ENCODE measurements around the gene OR2S2. TPM values are rescaled to one million over a fixed set of nuclear protein-coding genes. Genes with fewer than 3 reads are reported as not detected.

OR2S2 gene
- total RNA-seq, 1 experiment from 2014 or later: not detected

DNA sequence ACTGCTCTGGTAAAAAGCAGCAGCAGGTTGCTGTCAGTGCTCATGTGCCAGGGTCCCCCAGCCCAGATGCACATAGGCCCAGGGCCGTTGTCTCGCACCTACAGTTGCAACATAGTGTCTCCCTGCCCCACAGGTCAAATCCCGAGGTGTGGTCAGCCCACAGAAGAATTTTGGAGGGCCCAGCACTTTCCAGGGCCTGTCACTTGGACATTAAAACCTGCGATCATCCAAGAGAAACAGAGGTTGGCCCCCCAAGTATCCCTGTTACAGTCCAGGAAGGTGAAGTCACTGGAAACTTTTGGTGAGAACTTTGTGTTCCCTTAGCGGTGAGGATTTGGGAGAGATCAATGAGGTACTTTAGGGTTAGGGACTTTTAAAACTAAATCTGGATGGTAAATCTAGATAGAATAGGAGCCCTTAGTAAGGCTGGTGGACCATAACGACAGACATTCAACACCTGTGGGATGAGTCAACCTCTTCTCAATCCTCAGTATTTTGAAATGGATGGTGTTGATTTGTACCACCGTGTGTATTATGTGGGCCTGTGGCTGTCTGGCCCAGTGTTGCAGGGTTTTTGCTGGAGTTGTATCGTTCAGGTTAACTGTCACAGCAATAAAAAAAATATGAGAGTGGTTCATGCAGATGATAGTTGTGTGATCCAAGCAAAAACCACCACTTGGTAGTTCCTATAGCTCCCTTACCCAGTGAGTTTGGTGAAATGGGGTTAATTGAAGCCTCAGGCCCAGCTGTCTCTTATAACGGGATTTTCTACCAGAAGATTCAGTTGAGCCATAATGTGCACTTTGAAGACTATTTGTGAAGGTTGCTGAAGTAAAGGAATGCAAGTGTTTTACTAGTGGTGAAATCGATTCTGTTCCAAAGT lies 19.2 kb downstream of the OR2S2 start:
- intact Hi-C loops (cut with micrococcal nuclease; ENCODE audit: unreplicated experiment): no loop called here
- BruUV-seq (replicated peaks): no TSS peak
- Histone ChIP-seq H3K27ac (ENCODE audit: low read depth, low read length, poor library complexity, severe bottlenecking) (no peak overlapping the region), H3K9me3 (ENCODE audit: low read depth, low read length, poor library complexity, severe bottlenecking) (no peaks in the 10 kb centered on the region), H3K4me1 (ENCODE audit: insufficient read depth, low read length, poor library complexity, severe bottlenecking) (no peaks in the 10 kb centered on the region), H3K36me3 (ENCODE audit: insufficient read depth, low read length, poor library complexity, severe bottlenecking) (no peaks in the 10 kb centered on the region), H3K27me3 (replicated peaks; ENCODE audit: insufficient read depth, low read depth, low read length, poor library complexity) (no peaks in the 10 kb centered on the region), H3K4me3 (ENCODE audit: low read depth, low read length, poor library complexity, severe bottlenecking) (no peak overlapping the region)
- ChIA-PET CTCF (no interaction called here), POLR2A (ENCODE audit: low non-redundant PET) (no interaction called here)
- TF ChIP-seq EZH2 (IDR thresholded peaks at IDR 0.05; ENCODE audit: borderline replicate concordance, low read depth, low read length, poor library complexity, severe bottlenecking): no peak
- TF ChIP-seq, protein P1, sequence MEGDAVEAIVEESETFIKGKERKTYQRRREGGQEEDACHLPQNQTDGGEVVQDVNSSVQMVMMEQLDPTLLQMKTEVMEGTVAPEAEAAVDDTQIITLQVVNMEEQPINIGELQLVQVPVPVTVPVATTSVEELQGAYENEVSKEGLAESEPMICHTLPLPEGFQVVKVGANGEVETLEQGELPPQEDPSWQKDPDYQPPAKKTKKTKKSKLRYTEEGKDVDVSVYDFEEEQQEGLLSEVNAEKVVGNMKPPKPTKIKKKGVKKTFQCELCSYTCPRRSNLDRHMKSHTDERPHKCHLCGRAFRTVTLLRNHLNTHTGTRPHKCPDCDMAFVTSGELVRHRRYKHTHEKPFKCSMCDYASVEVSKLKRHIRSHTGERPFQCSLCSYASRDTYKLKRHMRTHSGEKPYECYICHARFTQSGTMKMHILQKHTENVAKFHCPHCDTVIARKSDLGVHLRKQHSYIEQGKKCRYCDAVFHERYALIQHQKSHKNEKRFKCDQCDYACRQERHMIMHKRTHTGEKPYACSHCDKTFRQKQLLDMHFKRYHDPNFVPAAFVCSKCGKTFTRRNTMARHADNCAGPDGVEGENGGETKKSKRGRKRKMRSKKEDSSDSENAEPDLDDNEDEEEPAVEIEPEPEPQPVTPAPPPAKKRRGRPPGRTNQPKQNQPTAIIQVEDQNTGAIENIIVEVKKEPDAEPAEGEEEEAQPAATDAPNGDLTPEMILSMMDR (conservative IDR thresholded peaks at IDR 0.05; ENCODE audit: low read depth, low read length): no peak
- no peak for DNase-seq (ENCODE audit: low spot score)

DNA sequence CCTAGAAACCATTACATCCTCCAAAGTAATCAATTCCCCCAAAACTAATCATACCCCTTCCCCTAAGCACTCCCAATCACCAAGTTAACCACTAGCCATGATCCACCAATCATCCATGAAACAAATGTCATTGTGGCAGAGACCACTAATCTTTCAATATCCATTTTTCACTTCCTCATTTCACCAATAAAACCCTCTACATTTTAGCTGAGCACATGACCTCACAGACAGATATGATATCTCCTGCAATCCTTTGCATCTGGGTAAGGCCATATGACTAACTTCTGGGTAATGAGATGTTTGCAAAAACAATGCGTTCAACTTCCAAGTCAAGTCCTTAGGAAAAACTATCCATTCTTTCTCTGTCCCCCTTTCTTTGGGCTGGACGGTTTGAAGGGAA lies 20.7 kb downstream of the OR2S2 start:
- H3K36me3 ChIP-seq (ENCODE audit: insufficient read depth, low read length, poor library complexity, severe bottlenecking): no peaks in the 10 kb centered on the region
- no peaks in the 10 kb centered on the region for H3K4me1 ChIP-seq (ENCODE audit: insufficient read depth, low read length, poor library complexity, severe bottlenecking)
- TF ChIP-seq EZH2 (IDR thresholded peaks at IDR 0.05; ENCODE audit: borderline replicate concordance, low read depth, low read length, poor library complexity, severe bottlenecking): no peak
- TF ChIP-seq, protein P1 (conservative IDR thresholded peaks at IDR 0.05; ENCODE audit: low read depth, low read length): no peak
- H3K9me3 ChIP-seq (ENCODE audit: low read depth, low read length, poor library complexity, severe bottlenecking): no peaks in the 10 kb centered on the region
- no TSS peak for BruUV-seq (replicated peaks)
- DNase-seq (ENCODE audit: low spot score): no peak
- no peak overlapping the region for H3K4me3 ChIP-seq (ENCODE audit: low read depth, low read length, poor library complexity, severe bottlenecking)
- intact Hi-C loops (cut with micrococcal nuclease; ENCODE audit: unreplicated experiment): no loop called here
- ChIA-PET CTCF (no interaction called here), POLR2A (ENCODE audit: low non-redundant PET) (no interaction called here)
- H3K27ac ChIP-seq (ENCODE audit: low read depth, low read length, poor library complexity, severe bottlenecking): no peak overlapping the region
- no peaks in the 10 kb centered on the region for H3K27me3 ChIP-seq (replicated peaks; ENCODE audit: insufficient read depth, low read depth, low read length, poor library complexity)

DNA sequence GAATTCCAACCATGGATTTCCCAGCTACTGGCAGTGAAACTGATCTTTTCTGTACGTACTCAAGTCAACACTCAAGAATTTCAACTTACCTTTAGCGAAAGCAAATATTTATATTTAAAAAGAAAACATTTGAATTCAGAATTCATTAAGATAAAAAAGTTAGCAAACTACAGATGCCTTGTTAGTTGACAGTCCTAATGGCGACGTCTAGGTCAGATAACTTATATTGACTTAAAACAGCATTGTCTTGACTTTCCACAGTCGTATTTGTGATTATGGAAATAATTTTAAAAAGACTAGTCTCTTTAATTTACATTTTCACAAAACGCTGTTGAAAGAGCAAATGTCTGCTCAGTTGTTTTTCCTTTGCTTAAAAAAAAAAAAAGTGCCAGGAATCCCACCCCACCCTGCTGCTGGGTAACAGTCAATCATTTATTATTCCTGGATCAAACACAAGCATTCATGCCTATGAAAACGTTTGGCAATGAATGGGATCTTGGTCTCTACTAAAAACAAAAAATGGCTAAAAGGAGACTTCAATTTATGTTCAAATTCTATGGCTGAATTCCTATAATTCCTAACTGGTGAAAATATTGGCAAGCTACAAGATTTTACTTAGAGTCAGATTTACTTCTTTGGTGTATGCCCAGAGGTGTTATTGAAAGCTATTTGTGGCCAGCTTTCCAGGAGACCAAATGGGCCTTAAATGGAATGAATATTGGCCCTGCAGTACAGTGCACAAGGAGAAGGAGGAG lies 22.0 kb downstream of the OR2S2 start:
- no peak overlapping the region for H3K4me3 ChIP-seq (ENCODE audit: low read depth, low read length, poor library complexity, severe bottlenecking)
- no peaks in the 10 kb centered on the region for H3K36me3 ChIP-seq (ENCODE audit: insufficient read depth, low read length, poor library complexity, severe bottlenecking)
- TF ChIP-seq, protein P1 (conservative IDR thresholded peaks at IDR 0.05; ENCODE audit: low read depth, low read length): no peak
- TF ChIP-seq EZH2 (IDR thresholded peaks at IDR 0.05; ENCODE audit: borderline replicate concordance, low read depth, low read length, poor library complexity, severe bottlenecking): no peak
- no peak for DNase-seq (ENCODE audit: low spot score)
- H3K9me3 ChIP-seq (ENCODE audit: low read depth, low read length, poor library complexity, severe bottlenecking): no peaks in the 10 kb centered on the region
- CTCF ChIA-PET: no interaction called here
- POLR2A ChIA-PET (ENCODE audit: low non-redundant PET): no interaction called here
- BruUV-seq (replicated peaks): no TSS peak
- intact Hi-C loops (cut with micrococcal nuclease; ENCODE audit: unreplicated experiment): no loop called here
- no peak overlapping the region for H3K27ac ChIP-seq (ENCODE audit: low read depth, low read length, poor library complexity, severe bottlenecking)
- H3K4me1 ChIP-seq (ENCODE audit: insufficient read depth, low read length, poor library complexity, severe bottlenecking): no peaks in the 10 kb centered on the region
- no peaks in the 10 kb centered on the region for H3K27me3 ChIP-seq (replicated peaks; ENCODE audit: insufficient read depth, low read depth, low read length, poor library complexity)

Data from A673 (cell line).